GM21723 (cell line): ENCODE measurements around the gene SNX1.
"Not testable (repeated sequence)": the region's sequence is repeated elsewhere in the genome, so short reads cannot be mapped to it uniquely, and the experiment has no call there.

Experiments
- ATAC-seq: cut with Tn5 transposase; IDR thresholded peaks from one replicate; pipeline ENCODE4 v1.9.1; 2021; ENCODE audit warnings: mild to moderate bottlenecking, moderate library complexity; ENCODE audit not compliant: unreplicated experiment

Gene SNX1

DNA sequence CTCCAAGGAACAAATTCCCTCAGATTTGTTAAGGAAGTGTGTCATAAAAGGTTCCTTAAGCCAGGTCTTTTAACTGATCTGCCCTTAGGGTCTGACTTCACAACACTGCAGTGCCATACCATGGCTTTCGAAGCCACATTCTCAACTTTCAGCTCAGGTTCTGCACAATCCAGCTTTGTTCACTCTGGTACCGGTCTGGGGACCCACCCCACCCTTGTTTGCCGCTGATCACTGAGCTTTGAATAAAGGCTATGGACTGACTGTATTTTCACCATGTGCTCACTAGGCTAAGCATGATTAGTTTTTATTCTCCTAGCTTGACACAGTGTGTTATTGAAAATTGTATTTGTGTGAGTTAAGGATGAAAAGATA, 15.9 kb downstream of the SNX1 start:
- ATAC-seq = no peak

- no peak for ATAC-seq
Observed at GRCh38 chr15:64112073-64112772, 16.4 kb downstream of the SNX1 start.

GRCh38 chr15:64112904-64113303, 17.1 kb downstream of the SNX1 start:
- no peak for ATAC-seq

- ATAC-seq = no peak
Observed at GRCh38 chr15:64117759-64118487, 22.1 kb downstream of the SNX1 start.

DNA sequence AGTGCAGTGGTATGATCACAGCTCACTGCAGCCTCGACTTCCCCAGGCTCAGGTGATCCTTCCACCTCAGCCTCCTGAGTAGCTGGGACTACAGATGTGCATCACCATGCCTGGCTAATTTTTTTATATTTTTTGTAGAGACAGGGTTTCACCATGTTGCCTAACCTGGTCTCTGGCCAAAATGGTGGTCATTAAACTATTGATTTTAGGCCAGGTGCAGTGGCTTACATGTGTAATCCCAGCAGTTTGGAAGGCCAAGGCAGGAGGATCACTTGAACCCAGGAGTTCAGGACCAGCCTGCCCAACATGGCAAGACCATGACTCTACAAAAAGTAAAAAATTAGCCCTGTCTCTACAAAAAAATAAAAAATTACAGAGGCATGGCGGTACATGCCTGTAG, 24.5 kb downstream of the SNX1 start:
- ATAC-seq = not testable (repeated sequence)

DNA sequence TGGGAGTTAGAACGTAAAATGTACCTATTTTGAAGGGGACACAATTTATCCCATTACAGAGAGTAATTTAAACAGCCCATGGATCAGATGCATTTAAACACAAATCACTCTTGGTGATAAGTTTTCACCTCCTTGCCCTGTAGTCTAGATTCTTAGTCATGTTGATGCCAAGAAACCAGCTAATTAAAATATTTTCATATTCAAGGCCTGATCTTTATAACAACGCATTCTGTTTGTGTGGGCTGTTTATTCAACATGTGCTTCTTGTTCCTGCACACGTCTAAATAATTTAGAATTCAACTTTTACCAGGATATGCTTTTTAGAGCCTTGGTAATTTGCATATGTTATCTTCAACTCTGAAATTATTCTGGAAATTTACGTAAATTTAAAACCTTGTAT, 25.8 kb downstream of the SNX1 start:
- ATAC-seq = no peak

DNA sequence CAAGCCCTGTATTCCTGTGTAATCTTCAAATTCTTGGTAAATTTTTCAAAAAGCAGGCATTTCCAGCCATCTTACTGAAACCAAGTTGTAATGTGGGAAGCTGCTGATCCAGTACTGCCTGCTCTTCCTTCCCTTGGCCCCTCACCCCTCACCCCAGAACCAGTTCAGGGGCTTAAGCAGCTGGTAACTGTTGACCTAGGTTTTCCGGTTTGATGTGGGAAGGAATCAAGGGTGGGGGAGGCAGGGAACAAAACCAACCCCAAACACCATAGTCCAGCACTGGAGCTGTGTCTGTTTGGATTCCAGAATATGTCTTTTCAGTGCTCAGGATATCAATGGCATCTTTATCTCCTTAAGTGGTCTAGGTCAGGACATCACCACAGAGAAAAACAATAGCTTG, 26.7 kb downstream of the SNX1 start:
- ATAC-seq = no peak

GRCh38 chr15:64122936-64123351, 27.2 kb downstream of the SNX1 start:
- no peak for ATAC-seq

DNA sequence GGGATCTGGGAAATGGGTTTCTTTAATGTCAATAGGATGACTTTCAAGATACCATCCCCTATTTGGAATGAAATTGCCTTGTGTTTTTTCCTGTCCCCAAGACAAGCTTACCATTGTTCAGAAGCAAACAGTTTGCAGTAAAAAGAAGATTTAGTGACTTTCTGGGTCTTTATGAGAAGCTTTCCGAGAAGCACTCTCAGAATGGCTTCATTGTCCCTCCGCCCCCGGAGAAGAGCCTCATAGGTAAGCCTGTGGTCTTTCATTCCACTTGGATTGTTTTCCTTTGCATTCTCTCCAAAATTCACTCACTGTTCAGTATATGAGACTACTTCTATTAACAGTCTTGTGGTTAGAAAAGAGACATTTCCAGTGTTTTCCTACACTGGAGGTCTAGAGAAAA, 30.2 kb downstream of the SNX1 start:
- no peak for ATAC-seq

GRCh38 chr15:64127521-64128270, 31.9 kb downstream of the SNX1 start:
- ATAC-seq = no peak

- ATAC-seq = no peak
Observed at GRCh38 chr15:64130159-64130558, 34.4 kb downstream of the SNX1 start.

GRCh38 chr15:64131547-64131946, 35.8 kb downstream of the SNX1 start:
- ATAC-seq = no peak

- ATAC-seq = no peak
Observed at GRCh38 chr15:64132217-64132616, 36.4 kb downstream of the SNX1 start.

- no peak for ATAC-seq
Observed at GRCh38 chr15:64133623-64134344, 38.0 kb downstream of the SNX1 start.

GRCh38 chr15:64134345-64134829, 38.6 kb downstream of the SNX1 start:
- no peak for ATAC-seq

DNA sequence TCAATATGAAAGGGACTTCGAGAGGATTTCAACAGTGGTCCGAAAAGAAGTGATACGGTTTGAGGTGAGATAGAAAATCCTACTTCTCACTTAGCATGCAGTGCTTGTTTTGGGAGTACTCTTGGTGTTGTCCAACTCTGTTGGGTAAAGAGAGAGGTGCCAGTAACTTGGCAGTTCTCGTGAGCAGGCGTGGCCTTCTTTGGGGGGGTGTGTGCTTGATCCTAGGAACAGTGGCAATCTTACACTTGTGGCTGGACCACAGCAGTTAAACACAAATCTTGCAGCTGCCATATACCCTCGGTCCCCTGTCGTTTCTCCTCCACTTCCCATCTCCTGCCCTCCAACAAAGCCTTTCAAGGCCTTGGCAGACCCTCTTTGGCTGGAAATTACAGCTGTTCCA, 40.6 kb downstream of the SNX1 start:
- ATAC-seq = no peak

- no peak for ATAC-seq
Observed at GRCh38 chr15:64137226-64137833, 41.5 kb downstream of the SNX1 start.

- no peak for ATAC-seq
Observed at GRCh38 chr15:64138331-64138941, 42.7 kb downstream of the SNX1 start.

GRCh38 chr15:64141798-64142512, 46.2 kb downstream of the SNX1 start:
- ATAC-seq = no peak

GRCh38 chr15:64143276-64143675, 47.5 kb downstream of the SNX1 start:
- ATAC-seq = no peak
